K562 (cell line): Measurements from ENCODE around the gene CEP57. TPM values are rescaled to one million over a fixed set of nuclear protein-coding genes. Genes with fewer than 3 reads are reported as not detected.
A peak's percentile ranks its signal among the peaks of the same experiment; 100 is the strongest.

Experiments used
- ATF1 ChIP-seq, 2 experiments: fragments of 450-650 bp in 1 of 2; IDR thresholded peaks; 2 replicates each; pipeline ENCODE4 v1.6.1; 2016; ENCODE audit warnings: missing compliant biosample characterization in 1 of 2, missing genetic modification characterization in 1 of 2
- CTBP1 ChIP-seq: fragments of 450-650 bp; IDR thresholded peaks from 2 replicates; pipeline ENCODE4 v1.6.1; 2016; ENCODE audit warnings: borderline replicate concordance
- GABPA ChIP-seq: fragments of 200-800 bp; sonication (Bioruptor generic); conservative IDR thresholded peaks from 2 replicates; pipeline ENCODE4 v1.6.1; 2016; ENCODE audit warnings: low read depth, missing genetic modification characterization, missing compliant biosample characterization
- HDAC3 ChIP-seq: fragments of 450-650 bp; IDR thresholded peaks from 2 replicates; pipeline ENCODE4 v1.6.1; 2018; ENCODE audit warnings: borderline replicate concordance, mild to moderate bottlenecking, moderate library complexity; ENCODE audit not compliant: partially characterized antibody
- HMGN3 ChIP-seq: IDR thresholded peaks from 2 replicates; pipeline ENCODE4 v1.6.1; 2011; ENCODE audit warnings: borderline replicate concordance, low read depth, mild to moderate bottlenecking, mixed read lengths, low read length; ENCODE audit not compliant: insufficient read length; ENCODE audit errors: extremely low read depth
- ILF3 ChIP-seq: fragments of 450-650 bp; IDR thresholded peaks from 2 replicates; pipeline ENCODE4 v1.6.1; 2018; ENCODE audit warnings: antibody characterized with exemption, mild to moderate bottlenecking, moderate library complexity, borderline replicate concordance
- KAT8 ChIP-seq: fragments of 450-650 bp; IDR thresholded peaks from 2 replicates; pipeline ENCODE4 v1.6.1; 2016; ENCODE audit warnings: low read depth, mild to moderate bottlenecking
- KLF16 ChIP-seq: IDR thresholded peaks from 2 replicates; pipeline ENCODE4 v1.6.1; 2016; ENCODE audit warnings: antibody characterized with exemption
- PHB2 ChIP-seq: fragments of 450-650 bp; IDR thresholded peaks from 2 replicates; pipeline ENCODE4 v1.6.1; 2017; ENCODE audit warnings: low read depth
- RB1 ChIP-seq: fragments of 450-650 bp; IDR thresholded peaks from 2 replicates; pipeline ENCODE4 v1.6.1; 2017; ENCODE audit warnings: low read depth, mild to moderate bottlenecking
- SNRNP70 ChIP-seq: fragments of 200-400 bp; formaldehyde crosslinking; optimal IDR thresholded peaks from 2 replicates; pipeline ENCODE3; 2017; ENCODE audit warnings: low read depth, low read length
- ZNF354B ChIP-seq: fragments of 250-450 bp; sonication (Bioruptor Pico); IDR thresholded peaks from 2 replicates; pipeline ENCODE4 v1.4.0; 2020
- polyA plus RNA-seq, 8 experiments: library from polyadenylated mRNA; depleted of rRNA in 4 of 8; stranded (reverse) in 5 of 8; unstranded in 3 of 8; fragments of >200 nt; fragmentation: Nextera tagmentation in 2 of 8; fragmentation: Illumina TruSeq in 1 of 8; extraction: Ambion mirVana in 2 of 8; extraction: Trizol in 1 of 8; gene quantifications; 2 replicates each; pipeline versions ENCODE4 v1.2.1 to v1.2.3, GENCODE V29; 2011 to 2014; ENCODE audit warnings: inconsistent platforms in 1 of 8, missing spikeins in 1 of 8
- total RNA-seq, 7 experiments: library from RNA; depleted of rRNA in 6 of 7; stranded (reverse); fragments of >200 nt in 6 of 7; fragmentation: Illumina TruSeq in 2 of 7; extraction: Trizol in 2 of 7; gene quantifications; 2 replicates each; pipeline versions ENCODE4 v1.2.1 to v1.2.3, GENCODE V29; 2011 to 2021; ENCODE audit warnings: low replicate concordance in 1 of 7
- TF ChIP-seq, protein P1 (sequence below): fragments of 250-450 bp; sonication (Bioruptor Pico); IDR thresholded peaks from 2 replicates; pipeline ENCODE4 v1.4.0; 2020; ENCODE audit warnings: mild to moderate bottlenecking, moderate library complexity
- TF ChIP-seq, protein P2 (sequence below): sonication (generic); formaldehyde crosslinking; IDR thresholded peaks from 2 replicates; pipeline ENCODE4 v1.8.1; 2023; ENCODE audit warnings: mild to moderate bottlenecking, missing genetic modification reagents
- TF ChIP-seq, protein P3 (sequence below): sonication (generic); formaldehyde crosslinking; IDR thresholded peaks from 2 replicates; pipeline ENCODE4 v1.8.0; 2022; ENCODE audit warnings: missing genetic modification reagents, mild to moderate bottlenecking, moderate library complexity, borderline replicate concordance
- TF ChIP-seq, protein P4 (sequence below): sonication (generic); formaldehyde crosslinking; IDR thresholded peaks from 2 replicates; pipeline ENCODE4 v1.8.0; 2022; ENCODE audit warnings: mild to moderate bottlenecking, missing genetic modification reagents

The CEP57 gene
- total and polyA plus RNA-seq, 9 of the 15 experiments (the other 6 are each of a cell fraction or from before 2014, with no cell fraction given) = 25.1 to 88.1 (median 65.2) TPM

DNA sequence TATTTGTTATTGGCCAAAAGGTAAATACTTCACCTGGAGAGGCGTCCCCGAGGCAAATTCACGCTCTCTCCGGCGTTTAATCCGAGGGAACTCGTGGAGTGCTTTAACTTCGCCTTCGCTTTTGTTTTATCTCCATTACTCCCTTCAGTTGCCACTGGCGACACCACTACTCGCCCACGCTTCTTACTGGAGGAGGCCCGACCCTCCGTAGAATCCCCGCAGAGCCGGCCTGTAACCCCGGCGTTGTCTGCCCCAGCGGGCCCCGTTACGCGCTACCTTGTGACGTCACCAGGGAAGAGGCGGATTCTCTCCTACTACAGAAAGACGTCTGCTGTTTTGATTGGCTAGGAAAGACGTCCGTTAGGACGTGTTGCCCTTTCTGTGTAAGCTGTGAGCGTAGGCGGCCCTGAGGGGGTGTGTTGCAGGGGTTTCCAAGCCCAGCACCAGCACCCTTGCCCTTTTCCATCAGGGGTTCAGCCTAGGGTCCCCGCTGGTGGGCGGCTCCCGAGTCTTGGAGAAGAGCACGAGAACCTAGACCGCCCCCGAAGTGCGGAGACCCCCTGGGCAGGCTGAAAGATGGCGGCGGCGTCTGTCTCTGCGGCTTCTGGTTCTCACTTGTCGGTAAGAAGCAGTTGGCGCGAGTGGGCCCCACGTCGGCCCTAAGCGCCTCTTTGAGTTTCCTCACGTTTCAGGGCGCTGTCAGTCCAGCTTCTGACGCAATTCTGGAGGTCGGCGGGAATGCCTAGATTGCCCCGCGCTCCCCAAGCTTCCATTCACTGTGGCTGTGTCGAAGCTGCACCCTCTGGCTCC is at the start of gene CEP57 (continued):
- TF ChIP-seq, protein P1, sequence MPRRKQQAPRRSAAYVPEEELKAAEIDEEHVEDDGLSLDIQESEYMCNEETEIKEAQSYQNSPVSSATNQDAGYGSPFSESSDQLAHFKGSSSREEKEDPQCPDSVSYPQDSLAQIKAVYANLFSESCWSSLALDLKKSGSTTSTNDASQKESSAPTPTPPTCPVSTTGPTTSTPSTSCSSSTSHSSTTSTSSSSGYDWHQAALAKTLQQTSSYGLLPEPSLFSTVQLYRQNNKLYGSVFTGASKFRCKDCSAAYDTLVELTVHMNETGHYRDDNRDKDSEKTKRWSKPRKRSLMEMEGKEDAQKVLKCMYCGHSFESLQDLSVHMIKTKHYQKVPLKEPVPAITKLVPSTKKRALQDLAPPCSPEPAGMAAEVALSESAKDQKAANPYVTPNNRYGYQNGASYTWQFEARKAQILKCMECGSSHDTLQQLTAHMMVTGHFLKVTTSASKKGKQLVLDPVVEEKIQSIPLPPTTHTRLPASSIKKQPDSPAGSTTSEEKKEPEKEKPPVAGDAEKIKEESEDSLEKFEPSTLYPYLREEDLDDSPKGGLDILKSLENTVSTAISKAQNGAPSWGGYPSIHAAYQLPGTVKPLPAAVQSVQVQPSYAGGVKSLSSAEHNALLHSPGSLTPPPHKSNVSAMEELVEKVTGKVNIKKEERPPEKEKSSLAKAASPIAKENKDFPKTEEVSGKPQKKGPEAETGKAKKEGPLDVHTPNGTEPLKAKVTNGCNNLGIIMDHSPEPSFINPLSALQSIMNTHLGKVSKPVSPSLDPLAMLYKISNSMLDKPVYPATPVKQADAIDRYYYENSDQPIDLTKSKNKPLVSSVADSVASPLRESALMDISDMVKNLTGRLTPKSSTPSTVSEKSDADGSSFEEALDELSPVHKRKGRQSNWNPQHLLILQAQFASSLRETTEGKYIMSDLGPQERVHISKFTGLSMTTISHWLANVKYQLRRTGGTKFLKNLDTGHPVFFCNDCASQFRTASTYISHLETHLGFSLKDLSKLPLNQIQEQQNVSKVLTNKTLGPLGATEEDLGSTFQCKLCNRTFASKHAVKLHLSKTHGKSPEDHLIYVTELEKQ (CRISPR knock-in tag) = no peak
- TF ChIP-seq HDAC3 (no peak), ATF1 (CRISPR knock-in tag; IDR thresholded peaks at IDR 0.05) (peak; percentile 83), ATF1 (tag; IDR thresholded peaks at IDR 0.05) (peak; percentile 99), PHB2 (no peak), HMGN3 (peak; percentile 36), ILF3 (no peak), GABPA (peak; percentile 47), ZNF354B (CRISPR knock-in tag) (no peak), SNRNP70 (no peak), CTBP1 (no peak), RB1 (0 out of 2 replicates have a peak, but pooled peaks have one; percentile 29), KAT8 (no peak), KLF16 (no peak)
- TF ChIP-seq, protein P2, sequence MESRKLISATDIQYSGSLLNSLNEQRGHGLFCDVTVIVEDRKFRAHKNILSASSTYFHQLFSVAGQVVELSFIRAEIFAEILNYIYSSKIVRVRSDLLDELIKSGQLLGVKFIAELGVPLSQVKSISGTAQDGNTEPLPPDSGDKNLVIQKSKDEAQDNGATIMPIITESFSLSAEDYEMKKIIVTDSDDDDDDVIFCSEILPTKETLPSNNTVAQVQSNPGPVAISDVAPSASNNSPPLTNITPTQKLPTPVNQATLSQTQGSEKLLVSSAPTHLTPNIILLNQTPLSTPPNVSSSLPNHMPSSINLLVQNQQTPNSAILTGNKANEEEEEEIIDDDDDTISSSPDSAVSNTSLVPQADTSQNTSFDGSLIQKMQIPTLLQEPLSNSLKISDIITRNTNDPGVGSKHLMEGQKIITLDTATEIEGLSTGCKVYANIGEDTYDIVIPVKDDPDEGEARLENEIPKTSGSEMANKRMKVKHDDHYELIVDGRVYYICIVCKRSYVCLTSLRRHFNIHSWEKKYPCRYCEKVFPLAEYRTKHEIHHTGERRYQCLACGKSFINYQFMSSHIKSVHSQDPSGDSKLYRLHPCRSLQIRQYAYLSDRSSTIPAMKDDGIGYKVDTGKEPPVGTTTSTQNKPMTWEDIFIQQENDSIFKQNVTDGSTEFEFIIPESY = no peak
- TF ChIP-seq, protein P3, sequence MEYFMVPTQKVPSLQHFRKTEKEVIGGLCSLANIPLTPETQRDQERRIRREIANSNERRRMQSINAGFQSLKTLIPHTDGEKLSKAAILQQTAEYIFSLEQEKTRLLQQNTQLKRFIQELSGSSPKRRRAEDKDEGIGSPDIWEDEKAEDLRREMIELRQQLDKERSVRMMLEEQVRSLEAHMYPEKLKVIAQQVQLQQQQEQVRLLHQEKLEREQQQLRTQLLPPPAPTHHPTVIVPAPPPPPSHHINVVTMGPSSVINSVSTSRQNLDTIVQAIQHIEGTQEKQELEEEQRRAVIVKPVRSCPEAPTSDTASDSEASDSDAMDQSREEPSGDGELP (CRISPR knock-in tag) = 0 out of 2 replicates have a peak, but pooled peaks have one; percentile 28
- TF ChIP-seq, protein P4, sequence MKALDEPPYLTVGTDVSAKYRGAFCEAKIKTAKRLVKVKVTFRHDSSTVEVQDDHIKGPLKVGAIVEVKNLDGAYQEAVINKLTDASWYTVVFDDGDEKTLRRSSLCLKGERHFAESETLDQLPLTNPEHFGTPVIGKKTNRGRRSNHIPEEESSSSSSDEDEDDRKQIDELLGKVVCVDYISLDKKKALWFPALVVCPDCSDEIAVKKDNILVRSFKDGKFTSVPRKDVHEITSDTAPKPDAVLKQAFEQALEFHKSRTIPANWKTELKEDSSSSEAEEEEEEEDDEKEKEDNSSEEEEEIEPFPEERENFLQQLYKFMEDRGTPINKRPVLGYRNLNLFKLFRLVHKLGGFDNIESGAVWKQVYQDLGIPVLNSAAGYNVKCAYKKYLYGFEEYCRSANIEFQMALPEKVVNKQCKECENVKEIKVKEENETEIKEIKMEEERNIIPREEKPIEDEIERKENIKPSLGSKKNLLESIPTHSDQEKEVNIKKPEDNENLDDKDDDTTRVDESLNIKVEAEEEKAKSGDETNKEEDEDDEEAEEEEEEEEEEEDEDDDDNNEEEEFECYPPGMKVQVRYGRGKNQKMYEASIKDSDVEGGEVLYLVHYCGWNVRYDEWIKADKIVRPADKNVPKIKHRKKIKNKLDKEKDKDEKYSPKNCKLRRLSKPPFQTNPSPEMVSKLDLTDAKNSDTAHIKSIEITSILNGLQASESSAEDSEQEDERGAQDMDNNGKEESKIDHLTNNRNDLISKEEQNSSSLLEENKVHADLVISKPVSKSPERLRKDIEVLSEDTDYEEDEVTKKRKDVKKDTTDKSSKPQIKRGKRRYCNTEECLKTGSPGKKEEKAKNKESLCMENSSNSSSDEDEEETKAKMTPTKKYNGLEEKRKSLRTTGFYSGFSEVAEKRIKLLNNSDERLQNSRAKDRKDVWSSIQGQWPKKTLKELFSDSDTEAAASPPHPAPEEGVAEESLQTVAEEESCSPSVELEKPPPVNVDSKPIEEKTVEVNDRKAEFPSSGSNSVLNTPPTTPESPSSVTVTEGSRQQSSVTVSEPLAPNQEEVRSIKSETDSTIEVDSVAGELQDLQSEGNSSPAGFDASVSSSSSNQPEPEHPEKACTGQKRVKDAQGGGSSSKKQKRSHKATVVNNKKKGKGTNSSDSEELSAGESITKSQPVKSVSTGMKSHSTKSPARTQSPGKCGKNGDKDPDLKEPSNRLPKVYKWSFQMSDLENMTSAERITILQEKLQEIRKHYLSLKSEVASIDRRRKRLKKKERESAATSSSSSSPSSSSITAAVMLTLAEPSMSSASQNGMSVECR = no peak
